HG02571 (cell line): Measurements from ENCODE around the gene SIRPG.
"Not testable (repeated sequence)": the region's sequence is repeated elsewhere in the genome, so short reads cannot be mapped to it uniquely, and the experiment has no call there.

Experiments
- ATAC-seq: cut with Tn5 transposase; IDR thresholded peaks from one replicate; pipeline ENCODE4 v1.9.1; 2021; ENCODE audit warnings: mild to moderate bottlenecking, moderate library complexity; ENCODE audit not compliant: unreplicated experiment

The SIRPG gene

GRCh38 chr20:1672728-1673127 lies 15.1 kb upstream of the SIRPG start:
- ATAC-seq: no peak

- ATAC-seq: no peak
These were observed 14.5 kb upstream of the SIRPG start for GRCh38 chr20:1671891-1672669.

GRCh38 chr20:1669304-1669703 lies 11.7 kb upstream of the SIRPG start:
- ATAC-seq: no peak

GRCh38 chr20:1667502-1668085 lies 10.0 kb upstream of the SIRPG start:
- ATAC-seq: no peak

- ATAC-seq: no peak
These were observed 9.2 kb upstream of the SIRPG start for GRCh38 chr20:1666802-1667201.

GRCh38 chr20:1665345-1665744 lies 7.8 kb upstream of the SIRPG start:
- ATAC-seq: no peak

- no peak for ATAC-seq
These were observed 7.3 kb upstream of the SIRPG start for GRCh38 chr20:1664911-1665310.

GRCh38 chr20:1663917-1664316 lies 6.3 kb upstream of the SIRPG start:
- ATAC-seq: no peak

GRCh38 chr20:1661542-1662299 lies 4.1 kb upstream of the SIRPG start:
- no peak for ATAC-seq

- ATAC-seq: no peak
These were observed 2.7 kb upstream of the SIRPG start for GRCh38 chr20:1660246-1660645.

GRCh38 chr20:1656844-1657243 lies 735 bp downstream of the SIRPG start:
- ATAC-seq: no peak

GRCh38 chr20:1654996-1655395 lies 2.6 kb downstream of the SIRPG start:
- ATAC-seq: no peak

GRCh38 chr20:1652960-1653359 lies 4.6 kb downstream of the SIRPG start:
- ATAC-seq: no peak

GRCh38 chr20:1652104-1652503 lies 5.5 kb downstream of the SIRPG start:
- no peak for ATAC-seq

- ATAC-seq: no peak
These were observed 6.1 kb downstream of the SIRPG start for GRCh38 chr20:1651268-1652058.

GRCh38 chr20:1648101-1648500 lies 9.5 kb downstream of the SIRPG start:
- ATAC-seq: no peak

- no peak for ATAC-seq
These were observed 10.6 kb downstream of the SIRPG start for GRCh38 chr20:1646975-1647431.

GRCh38 chr20:1644101-1644962 lies 13.2 kb downstream of the SIRPG start:
- no peak for ATAC-seq

GRCh38 chr20:1638643-1639042 lies 18.9 kb downstream of the SIRPG start:
- ATAC-seq: not testable (repeated sequence)

GRCh38 chr20:1637755-1638154 lies 19.8 kb downstream of the SIRPG start:
- ATAC-seq: no peak
